Hepatocyte (in vitro differentiated cells): ENCODE measurements around the gene SLC30A7.

Experiments used
- CTCF ChIP-seq: fragments of 200-600 bp; sonication (generic); IDR thresholded peaks from 2 replicates; pipeline ENCODE4 v1.5.1; 2016; ENCODE audit warnings: antibody characterized with exemption, mild to moderate bottlenecking; ENCODE audit not compliant: poor library complexity
- EZH2 ChIP-seq: fragments of 200-600 bp; sonication (generic); IDR thresholded peaks from 2 replicates; pipeline ENCODE4 v1.6.1; 2016; ENCODE audit warnings: antibody characterized with exemption, mild to moderate bottlenecking, borderline replicate concordance
- EZH2phosphoT487 ChIP-seq: fragments of 200-600 bp; sonication (generic); IDR thresholded peaks from one replicate; pipeline ENCODE4 v1.6.1; 2018; ENCODE audit warnings: antibody characterized with exemption, mild to moderate bottlenecking, low read depth, moderate library complexity; ENCODE audit not compliant: unreplicated experiment, severe bottlenecking

DNA sequence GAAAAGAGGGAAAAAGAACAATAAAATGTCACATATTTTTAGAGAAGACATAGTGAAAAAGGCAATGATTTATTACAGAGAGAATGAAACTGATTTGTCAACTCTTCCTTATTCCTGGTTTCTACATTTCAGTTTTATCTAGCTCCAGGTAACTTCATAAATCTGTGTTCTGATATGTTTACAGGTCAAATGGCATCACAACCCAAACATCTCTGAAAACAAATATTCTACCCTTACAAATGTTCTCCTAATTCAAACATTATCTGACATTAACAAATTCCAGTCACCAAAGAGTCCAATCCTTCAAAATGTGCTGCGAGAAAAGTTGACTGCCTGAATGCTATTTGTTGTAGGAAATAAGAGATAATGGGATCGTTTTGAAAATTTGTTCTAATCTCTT, 21.5 kb upstream of the SLC30A7 start:
- TF ChIP-seq CTCF (no peak), EZH2 (no peak), EZH2phosphoT487 (no peak)
